IPS-18a (cell line): ENCODE results near the gene RBM48.
"Not testable (repeated sequence)": the region's sequence is repeated elsewhere in the genome, so short reads cannot be mapped to it uniquely, and the experiment has no call there.

Source experiments
- H3K27ac ChIP-seq: one replicate; pipeline ENCODE4 v1.5.1; 2013; ENCODE audit warnings: low read length
- H3K27me3 ChIP-seq: one replicate; pipeline ENCODE4 v1.6.1; 2013; ENCODE audit warnings: mild to moderate bottlenecking, low read length; ENCODE audit not compliant: control insufficient read depth, insufficient read depth
- H3K36me3 ChIP-seq: one replicate; pipeline ENCODE4 v1.6.1; 2013; ENCODE audit warnings: low read depth, low read length; ENCODE audit not compliant: control insufficient read depth
- H3K4me1 ChIP-seq: one replicate; pipeline ENCODE4 v1.6.1; 2013; ENCODE audit warnings: low read depth, low read length; ENCODE audit not compliant: control insufficient read depth
- H3K4me3 ChIP-seq: one replicate; pipeline ENCODE4 v1.5.1; 2013; ENCODE audit warnings: low read length
- H3K9ac ChIP-seq: one replicate; pipeline ENCODE4 v1.6.1; 2013; ENCODE audit warnings: mild to moderate bottlenecking, low read length, moderate library complexity
- H3K9me3 ChIP-seq: one replicate; pipeline ENCODE4 v1.6.1; 2013; ENCODE audit warnings: low read depth, low read length; ENCODE audit not compliant: control insufficient read depth

RBM48 gene

DNA sequence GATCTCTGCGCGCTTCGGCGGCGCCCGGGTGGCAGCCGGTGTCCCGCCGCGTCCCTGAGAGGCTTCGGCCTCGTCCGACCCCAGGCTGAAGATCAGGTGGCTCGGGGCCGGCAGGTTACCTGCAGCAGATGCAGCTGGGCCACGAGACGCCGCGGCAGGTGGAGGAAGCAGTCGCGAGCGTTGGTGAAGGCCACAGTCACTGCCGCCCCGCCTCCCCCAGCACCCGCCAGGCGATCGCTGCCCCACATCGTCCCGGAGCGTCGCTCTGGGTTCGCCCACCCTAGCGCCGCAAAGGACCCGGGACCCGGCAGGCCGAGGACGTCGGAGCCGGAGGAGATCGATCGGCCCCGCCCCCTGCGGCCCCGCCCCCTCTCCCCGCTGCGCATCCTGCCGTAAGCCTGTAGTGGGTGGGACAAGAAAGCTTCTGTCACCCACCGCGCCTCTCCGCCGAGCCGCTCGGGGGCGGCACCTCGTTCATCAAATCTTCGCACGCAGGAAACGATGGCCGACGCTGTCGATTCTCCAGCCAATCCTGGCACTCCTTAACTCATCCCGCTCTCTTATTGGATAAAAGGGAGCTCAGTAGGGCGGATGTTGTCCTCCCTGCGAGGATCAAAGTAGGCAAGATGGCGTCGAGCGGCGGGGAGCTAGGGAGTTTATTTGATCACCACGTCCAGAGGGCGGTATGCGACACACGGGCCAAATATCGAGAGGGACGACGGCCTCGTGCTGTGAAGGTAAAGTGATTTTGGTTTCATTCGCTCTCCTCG, at the start of gene RBM48, which contains the start of gene PEX1:
Gene RBM48, plus strand, starts transcription at position 608 of the 770 bp plus-strand sequence. Its CDS starts 19 bp downstream, at position 627.
Gene PEX1, minus strand, starts transcription at position 333 of the 770 bp plus-strand sequence. Its CDS starts 85 bp downstream, at position 248.
- Histone ChIP-seq H3K36me3 (peaks cover 19% of the 10 kb centered on the region), H3K9me3 (no peaks in the 10 kb centered on the region), H3K9ac (peak within 1 kb of the TSS; percentile 85)

DNA sequence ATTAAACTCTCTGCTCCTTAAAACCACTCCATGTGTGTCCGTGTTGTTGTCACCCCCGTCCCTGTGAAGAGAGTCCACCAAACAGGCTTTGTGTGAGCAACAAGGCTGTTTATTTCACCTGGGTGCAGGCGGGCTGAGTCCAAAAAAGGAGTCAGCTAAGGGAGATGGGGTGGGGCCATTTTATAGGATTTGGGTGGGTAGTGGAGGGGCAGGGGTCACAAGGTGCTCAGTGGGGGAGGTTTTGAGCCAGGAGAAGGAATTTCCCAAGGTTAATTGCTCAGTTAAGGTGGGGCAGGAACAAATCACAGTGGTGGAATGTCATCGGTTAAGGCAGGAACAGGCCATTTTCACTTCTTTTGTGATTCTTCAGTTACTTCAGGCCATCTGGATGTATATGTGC, 49.4 kb upstream of the RBM48 start:
- not testable (repeated sequence) for H3K9me3 ChIP-seq, H3K27ac ChIP-seq, H3K4me3 ChIP-seq, H3K27me3 ChIP-seq, H3K9ac ChIP-seq, H3K4me1 ChIP-seq, H3K36me3 ChIP-seq

More for the DNA sequence above, at the start of gene RBM48, which contains the start of gene PEX1:
- H3K27ac ChIP-seq = peak within 1 kb of the TSS; percentile 71
- H3K4me3 ChIP-seq = peak within 1 kb of the TSS; percentile 83
- peaks cover 7% of the 10 kb centered on the region for H3K4me1 ChIP-seq
- H3K27me3 ChIP-seq = peaks cover 6% of the 10 kb centered on the region

DNA sequence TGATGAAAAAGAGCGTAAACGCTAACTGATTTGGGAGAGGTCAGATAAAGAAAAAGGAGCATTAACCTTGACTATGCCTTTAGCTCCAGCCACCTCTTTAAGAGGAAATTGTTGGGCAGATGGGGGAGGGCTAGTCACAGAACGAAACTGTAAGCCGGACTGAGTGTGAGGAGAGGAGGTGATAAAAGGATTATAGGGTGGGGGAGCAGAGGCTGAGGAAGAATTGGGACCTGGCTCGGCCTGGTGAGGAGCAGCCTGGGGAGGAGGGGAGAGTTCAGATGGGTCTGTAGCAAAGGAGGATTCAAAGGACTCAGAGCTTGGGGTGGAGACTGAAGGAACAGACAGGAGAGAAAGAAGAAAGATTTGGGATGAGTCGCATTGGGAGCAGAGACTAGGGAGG, 45.0 kb upstream of the RBM48 start:
- peaks cover 28% of the 10 kb centered on the region for H3K36me3 ChIP-seq

DNA sequence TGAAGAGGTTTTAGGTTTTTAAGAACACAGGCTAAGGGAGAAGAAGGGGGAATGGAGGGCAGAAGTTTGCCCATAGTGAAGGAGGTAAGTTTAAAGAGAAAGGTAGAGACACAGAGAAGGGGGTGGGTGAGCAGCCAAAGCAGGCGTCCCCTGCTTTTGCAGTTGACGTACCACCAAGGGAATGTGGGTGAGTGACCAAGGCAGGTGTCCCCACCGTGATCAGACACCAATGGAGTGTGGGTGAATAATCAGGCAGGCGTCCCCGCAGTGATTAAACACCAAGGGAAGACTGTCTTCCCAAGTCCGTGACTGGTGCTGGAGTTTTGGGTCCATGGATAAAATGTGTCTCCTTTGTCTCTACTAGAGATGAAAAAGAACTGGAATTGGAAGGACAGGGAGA, 44.4 kb upstream of the RBM48 start:
- peaks cover 34% of the 10 kb centered on the region for H3K36me3 ChIP-seq
- not testable (repeated sequence) for H3K4me3 ChIP-seq, H3K9me3 ChIP-seq, H3K27me3 ChIP-seq, H3K4me1 ChIP-seq, H3K9ac ChIP-seq, H3K27ac ChIP-seq

More for the DNA sequence above, 45.0 kb upstream of the RBM48 start:
- H3K9ac ChIP-seq, H3K9me3 ChIP-seq, H3K4me3 ChIP-seq, H3K27me3 ChIP-seq, H3K27ac ChIP-seq, H3K4me1 ChIP-seq: not testable (repeated sequence)

DNA sequence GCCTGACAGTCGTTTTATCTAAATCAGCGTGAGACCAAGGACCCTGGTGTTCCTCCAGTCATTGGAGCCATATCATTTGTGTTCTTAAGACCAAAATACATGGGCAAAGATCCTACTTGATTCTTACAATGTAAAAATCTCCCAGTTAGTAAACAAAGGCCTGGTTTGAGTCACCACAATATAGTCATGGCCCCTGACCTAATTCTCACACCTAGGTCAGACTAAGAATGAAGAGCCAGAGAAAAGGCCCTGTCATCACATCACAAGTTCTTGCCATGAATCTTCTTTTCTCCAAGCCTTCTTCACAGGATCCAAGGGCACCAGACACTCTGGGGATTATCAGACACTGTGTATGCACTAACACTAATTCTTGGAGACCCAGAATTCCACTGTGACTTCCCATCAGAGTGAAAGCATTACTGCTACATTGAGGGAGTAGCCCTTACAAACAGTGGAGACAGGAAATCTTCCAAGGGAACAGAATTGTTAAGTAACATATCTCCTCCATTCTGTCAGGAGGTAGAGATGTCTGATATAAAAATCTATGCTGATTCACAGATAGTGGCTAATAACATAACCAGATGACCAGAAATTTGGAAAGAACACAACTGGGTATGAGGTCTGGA, 43.2 kb upstream of the RBM48 start:
- Histone ChIP-seq H3K9me3 (no peaks in the 10 kb centered on the region), H3K27me3 (no peaks in the 10 kb centered on the region), H3K27ac (no peak overlapping the region), H3K9ac (no peak overlapping the region), H3K4me1 (no peaks in the 10 kb centered on the region), H3K36me3 (peaks cover 41% of the 10 kb centered on the region), H3K4me3 (no peak overlapping the region)

DNA sequence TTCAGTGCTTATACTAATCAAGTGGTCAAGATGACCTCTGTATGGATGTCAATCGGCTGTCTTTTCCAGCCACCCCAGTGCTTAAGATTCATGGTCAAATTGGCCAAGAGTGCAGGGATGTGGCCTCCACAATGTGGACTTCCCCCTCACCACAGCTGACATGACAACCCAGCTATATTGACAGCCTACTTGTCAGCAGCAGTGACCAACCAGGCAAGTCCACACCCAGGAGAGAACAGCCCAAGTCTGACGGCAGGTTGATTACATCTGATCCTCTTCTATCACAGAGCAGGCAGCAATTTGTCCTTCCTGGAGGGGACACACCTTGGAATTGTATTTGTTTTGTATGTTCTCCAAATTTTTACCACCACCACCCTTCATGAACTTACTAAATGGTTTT, 42.6 kb upstream of the RBM48 start:
- Histone ChIP-seq H3K27ac (no peak overlapping the region), H3K36me3 (peaks cover 46% of the 10 kb centered on the region), H3K4me1 (no peaks in the 10 kb centered on the region), H3K9me3 (no peaks in the 10 kb centered on the region), H3K9ac (no peak overlapping the region), H3K27me3 (no peaks in the 10 kb centered on the region), H3K4me3 (no peak overlapping the region)

DNA sequence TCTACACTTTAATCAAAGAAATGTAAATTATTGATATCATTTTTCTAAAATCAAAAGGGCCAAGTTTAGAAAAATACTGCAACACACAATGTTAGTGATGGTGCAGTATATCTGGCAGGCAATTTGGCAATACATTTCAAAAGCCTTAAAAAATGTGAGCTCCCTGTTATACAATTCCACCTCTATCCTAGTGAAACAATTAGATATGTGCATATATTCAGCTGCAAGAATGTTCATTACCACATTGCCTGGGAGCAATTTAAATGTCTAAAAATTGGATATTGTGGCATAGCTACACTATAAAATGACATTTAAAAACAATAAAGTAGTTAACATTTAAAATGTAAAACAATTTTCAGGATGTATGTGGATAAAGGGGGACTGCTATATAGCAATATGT, 40.8 kb upstream of the RBM48 start:
- no peaks in the 10 kb centered on the region for H3K9me3 ChIP-seq
- H3K27me3 ChIP-seq = no peaks in the 10 kb centered on the region
- no peak overlapping the region for H3K27ac ChIP-seq
- no peak overlapping the region for H3K4me3 ChIP-seq
- H3K36me3 ChIP-seq = peaks cover 62% of the 10 kb centered on the region
- H3K9ac ChIP-seq = no peak overlapping the region
- no peaks in the 10 kb centered on the region for H3K4me1 ChIP-seq

DNA sequence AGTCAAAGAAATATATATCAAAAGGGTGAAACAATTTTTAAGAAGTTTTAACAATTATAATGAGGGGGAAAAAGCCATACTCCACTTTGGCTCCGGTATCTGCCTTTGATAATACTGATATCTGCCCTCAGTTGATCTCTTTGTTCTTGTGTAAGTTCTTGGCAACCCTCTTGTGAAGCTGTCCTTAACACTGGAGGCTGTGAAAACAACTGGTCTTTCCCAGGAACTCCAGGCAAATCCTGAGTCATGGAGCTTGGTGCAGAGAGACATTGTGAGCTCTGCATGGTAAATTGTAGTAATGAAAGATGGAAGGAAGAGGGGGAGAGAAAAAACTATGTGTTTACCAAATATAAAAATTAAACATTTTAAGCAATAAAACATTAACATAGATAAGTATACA, 39.0 kb upstream of the RBM48 start:
- Histone ChIP-seq H3K27ac (no peak overlapping the region), H3K9me3 (no peaks in the 10 kb centered on the region), H3K4me1 (no peaks in the 10 kb centered on the region), H3K27me3 (no peaks in the 10 kb centered on the region), H3K36me3 (peaks cover 69% of the 10 kb centered on the region), H3K4me3 (no peak overlapping the region), H3K9ac (no peak overlapping the region)

DNA sequence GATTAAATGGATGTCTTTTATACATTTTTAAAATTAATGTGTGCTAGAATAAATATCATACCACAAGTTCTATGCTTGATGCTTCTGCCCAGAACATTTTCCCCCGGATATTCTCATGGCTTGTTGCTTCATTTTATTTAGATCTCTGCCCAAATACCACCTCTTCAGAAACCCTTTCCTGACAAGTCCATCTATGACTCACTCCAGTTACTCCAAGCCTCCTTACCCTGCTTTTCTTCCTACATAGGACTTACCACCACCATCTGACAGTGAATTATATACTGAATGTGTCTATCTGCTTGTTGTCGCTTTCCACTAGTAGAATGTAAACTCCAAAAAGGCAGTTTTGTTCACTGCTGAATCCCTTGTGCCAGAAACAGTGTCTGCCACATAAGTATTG, 31.7 kb upstream of the RBM48 start:
- H3K27ac ChIP-seq = no peak overlapping the region
- H3K36me3 ChIP-seq = peaks cover 49% of the 10 kb centered on the region
- H3K9ac ChIP-seq = no peak overlapping the region
- no peaks in the 10 kb centered on the region for H3K4me1 ChIP-seq
- H3K4me3 ChIP-seq = no peak overlapping the region
- no peaks in the 10 kb centered on the region for H3K27me3 ChIP-seq
- H3K9me3 ChIP-seq = no peaks in the 10 kb centered on the region

DNA sequence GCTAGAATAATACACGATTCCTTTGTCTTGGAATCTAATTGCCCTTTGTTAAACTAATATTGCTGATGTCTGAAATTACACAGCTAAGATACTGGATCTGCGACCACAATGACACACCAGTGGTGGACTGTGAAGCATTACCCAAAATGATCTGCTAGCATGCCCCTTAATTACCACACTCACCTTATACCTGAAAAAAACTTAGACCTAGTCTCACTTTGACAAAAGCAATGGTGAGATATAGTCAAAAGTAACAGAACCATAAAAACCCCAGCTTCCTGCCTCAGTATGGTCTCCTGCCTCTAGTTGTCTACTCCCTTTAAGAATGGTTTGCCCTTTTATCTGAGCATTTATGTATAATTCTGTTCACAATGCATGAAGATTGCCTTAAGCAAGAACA, 30.0 kb upstream of the RBM48 start:
- H3K9ac ChIP-seq = no peak overlapping the region
- H3K36me3 ChIP-seq = peaks cover 44% of the 10 kb centered on the region

DNA sequence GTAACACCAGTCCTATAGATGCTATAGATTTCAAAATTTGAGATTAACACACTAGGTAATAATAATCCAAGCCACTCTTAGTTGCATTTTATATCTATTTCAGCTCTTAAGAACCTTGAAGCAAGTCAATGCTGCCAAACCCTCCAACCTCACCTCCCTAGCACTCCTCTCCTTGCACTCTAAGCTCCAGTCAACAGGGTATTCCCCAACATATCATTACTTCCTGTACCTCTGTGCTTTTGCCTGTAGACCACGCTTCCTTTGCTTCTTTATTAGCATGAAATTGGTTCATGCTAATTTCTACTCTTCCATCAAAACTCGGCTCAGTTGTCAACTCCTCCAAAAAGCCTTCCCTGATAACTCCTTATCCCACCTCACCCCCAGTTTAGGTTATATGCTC, 24.8 kb upstream of the RBM48 start:
- H3K27me3 ChIP-seq = no peaks in the 10 kb centered on the region
- no peaks in the 10 kb centered on the region for H3K9me3 ChIP-seq
- H3K36me3 ChIP-seq = peaks cover 31% of the 10 kb centered on the region

More for the DNA sequence above, 30.0 kb upstream of the RBM48 start:
- no peak overlapping the region for H3K4me3 ChIP-seq
- H3K27ac ChIP-seq = no peak overlapping the region
- H3K4me1 ChIP-seq = no peaks in the 10 kb centered on the region
- no peaks in the 10 kb centered on the region for H3K27me3 ChIP-seq
- no peaks in the 10 kb centered on the region for H3K9me3 ChIP-seq

DNA sequence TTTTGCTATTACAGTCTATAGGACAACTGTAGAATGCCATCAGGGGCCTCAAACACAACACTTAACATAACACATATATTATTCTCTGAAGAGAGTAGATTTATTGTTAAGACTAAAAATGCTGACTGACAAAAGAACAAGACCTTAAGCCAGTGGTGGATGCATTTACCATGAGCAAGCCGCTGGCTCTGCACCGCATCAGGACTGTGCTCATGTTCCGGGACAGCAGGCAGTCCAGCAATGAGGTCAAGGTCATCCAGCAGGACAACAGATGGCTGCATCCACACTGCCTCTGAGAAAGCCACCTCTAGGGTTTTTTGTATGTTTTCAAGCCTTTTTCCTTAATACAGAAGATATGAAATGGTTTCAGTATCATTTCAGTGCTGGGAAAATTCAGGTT, 24.0 kb upstream of the RBM48 start:
- Histone ChIP-seq H3K27me3 (no peaks in the 10 kb centered on the region), H3K36me3 (peaks cover 27% of the 10 kb centered on the region), H3K27ac (no peak overlapping the region), H3K4me1 (no peaks in the 10 kb centered on the region), H3K9me3 (no peaks in the 10 kb centered on the region), H3K9ac (no peak overlapping the region), H3K4me3 (no peak overlapping the region)

More for the DNA sequence above, 24.8 kb upstream of the RBM48 start:
- Histone ChIP-seq H3K4me1 (no peaks in the 10 kb centered on the region), H3K4me3 (no peak overlapping the region), H3K9ac (no peak overlapping the region), H3K27ac (no peak overlapping the region)
